Eye (tissue), 1 donor: ENCODE data around the gene GAS7.

Experiments used
- DNase-seq: peaks from one replicate; pipeline ENCODE4 v3.0.0-alpha.2; 2015

The GAS7 gene

DNA sequence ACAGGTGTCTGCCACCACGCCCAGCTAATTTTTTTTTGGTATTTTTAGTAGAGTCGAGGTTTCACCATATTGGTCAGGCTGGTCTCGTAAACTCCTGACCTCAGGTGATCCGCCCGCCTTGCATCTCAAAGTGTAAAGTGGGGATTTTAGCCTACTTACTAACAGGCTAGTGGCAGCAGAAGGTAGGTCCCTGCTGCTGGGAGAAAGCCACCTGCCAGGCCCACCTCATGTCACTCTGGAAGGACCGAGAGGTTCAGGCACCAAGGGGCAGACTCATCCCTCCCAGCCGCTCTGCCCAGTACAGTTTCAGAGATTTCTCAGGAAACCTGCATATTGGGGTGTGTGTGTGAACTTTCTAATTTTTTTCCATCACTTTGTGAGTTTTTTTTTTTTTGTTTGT, 291.3 kb downstream of the GAS7 start:
- DNase-seq = no peak

- DNase-seq = no peak
Measured at GRCh38 chr17:9906616-9907015, 291.8 kb downstream of the GAS7 start.

DNA sequence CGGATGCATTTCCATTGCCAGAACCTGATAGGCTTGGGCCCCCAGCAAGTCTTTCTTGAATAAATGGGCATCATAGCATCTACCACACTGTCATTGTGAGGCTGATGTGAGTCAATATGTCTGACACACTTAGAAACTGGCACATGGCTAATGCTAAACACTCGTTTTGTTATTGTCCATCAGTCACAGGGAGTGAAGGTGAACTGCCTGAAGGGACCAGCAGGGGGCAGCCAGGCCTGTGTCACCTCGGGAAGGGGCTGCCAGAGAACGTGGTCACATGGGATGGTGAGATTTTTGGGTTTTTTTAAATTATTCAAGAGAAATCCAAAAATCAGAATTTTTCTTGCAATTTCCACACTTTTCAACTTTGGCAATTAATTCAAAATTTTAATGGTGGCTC, 292.5 kb downstream of the GAS7 start:
- peak; percentile 59 for DNase-seq

- DNase-seq = no peak
Measured at GRCh38 chr17:9905078-9905415, 293.4 kb downstream of the GAS7 start, which contains the start of gene RCVRN. RCVRN (minus strand) TSS chr17:9905271; CDS start chr17:9905180, 91 bp downstream.

GRCh38 chr17:9904277-9905077, 293.9 kb downstream of the GAS7 start:
- DNase-seq = no peak

- peak; percentile 70 for DNase-seq
Measured at GRCh38 chr17:9902120-9902519, 296.3 kb downstream of the GAS7 start.

- DNase-seq = peak; percentile 48
Measured at GRCh38 chr17:9900784-9901183, 297.6 kb downstream of the GAS7 start.

- DNase-seq = no peak
Measured at GRCh38 chr17:9900044-9900594, 298.3 kb downstream of the GAS7 start.

DNA sequence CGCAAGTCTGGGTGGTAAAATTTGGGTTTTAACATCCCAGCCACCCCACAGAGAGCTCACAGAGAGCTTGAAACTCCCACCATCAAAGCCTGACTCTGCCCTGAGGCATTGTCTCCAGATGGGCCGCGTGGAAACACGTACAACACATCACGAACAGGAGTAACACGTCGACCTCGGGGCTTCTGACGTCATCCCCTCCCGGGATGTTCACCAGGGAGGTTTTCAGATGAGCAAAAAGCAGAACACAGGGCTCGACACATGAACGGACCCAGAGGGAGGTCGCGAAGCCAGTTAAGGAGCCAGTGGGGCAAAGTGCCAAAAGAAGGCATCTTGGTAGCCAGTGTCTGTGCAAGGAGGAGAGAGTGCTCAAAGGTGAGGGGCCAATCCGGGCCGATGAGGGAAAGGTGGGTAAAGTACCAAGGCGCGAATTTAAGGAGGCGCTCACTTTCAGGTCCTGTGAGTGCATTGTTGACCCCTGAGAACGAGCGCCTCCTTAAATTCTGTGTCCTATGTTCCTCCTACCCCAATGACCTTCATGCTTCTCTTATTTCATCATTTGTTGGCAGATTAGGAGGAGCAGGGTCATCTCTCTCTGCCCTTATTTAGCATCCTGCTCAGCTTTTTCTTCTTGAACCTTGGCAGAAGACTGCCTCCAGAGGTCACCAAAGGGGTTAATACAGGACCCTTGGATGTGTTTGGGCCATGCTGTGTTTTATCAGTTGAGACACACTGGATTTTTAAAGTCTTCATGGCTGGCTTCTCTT, 298.9 kb downstream of the GAS7 start:
- DNase-seq = no peak

- no peak for DNase-seq
Measured at GRCh38 chr17:9898812-9899211, 299.6 kb downstream of the GAS7 start.

DNA sequence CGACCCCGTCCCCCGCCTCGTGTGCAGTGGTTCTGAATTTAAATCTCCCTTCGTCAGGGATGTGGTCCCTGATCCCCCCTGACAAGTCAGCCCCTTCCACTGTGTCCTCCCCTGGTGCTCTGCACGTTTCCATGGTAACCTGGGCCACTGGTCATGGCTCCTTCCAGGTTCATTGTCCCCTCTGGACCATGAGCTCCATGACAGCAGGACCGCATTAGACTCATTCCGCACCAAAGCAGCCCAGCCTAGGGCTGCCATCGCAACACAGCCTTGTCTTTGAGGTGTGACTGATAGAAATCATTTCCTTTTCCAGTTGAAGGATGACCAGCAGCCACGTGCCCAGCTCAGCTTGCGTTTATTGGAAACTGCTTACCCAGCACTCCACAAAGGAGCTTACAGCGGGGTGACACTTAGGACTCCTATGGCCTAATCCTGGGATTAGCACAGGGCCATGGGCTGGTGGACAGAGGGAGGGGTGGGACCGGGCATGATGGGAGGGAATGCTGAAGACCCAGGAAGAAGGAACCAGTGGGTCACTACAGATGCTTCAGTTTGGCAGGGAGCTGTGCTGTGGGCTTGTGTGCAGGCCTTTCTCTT, 300.9 kb downstream of the GAS7 start:
- peak; percentile 87 for DNase-seq

DNA sequence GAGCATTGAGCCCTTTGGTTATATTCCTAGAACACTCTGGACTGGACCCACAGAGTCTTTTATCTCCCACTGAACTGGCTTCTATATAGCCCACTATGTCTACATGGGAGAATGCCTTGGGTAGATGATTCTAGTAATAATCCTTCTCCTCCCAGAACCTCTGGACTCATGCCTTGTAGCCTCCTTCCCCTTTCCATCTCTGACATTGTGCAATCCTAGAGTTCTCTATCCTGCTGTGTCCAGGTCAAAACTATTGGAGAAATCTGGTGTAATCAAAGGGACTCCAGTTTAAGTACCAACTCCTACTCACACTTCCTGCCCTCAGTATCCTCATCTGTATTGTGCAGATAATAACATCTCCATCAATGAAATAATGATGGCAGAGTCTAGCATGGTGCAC, 302.5 kb downstream of the GAS7 start:
- DNase-seq = no peak

DNA sequence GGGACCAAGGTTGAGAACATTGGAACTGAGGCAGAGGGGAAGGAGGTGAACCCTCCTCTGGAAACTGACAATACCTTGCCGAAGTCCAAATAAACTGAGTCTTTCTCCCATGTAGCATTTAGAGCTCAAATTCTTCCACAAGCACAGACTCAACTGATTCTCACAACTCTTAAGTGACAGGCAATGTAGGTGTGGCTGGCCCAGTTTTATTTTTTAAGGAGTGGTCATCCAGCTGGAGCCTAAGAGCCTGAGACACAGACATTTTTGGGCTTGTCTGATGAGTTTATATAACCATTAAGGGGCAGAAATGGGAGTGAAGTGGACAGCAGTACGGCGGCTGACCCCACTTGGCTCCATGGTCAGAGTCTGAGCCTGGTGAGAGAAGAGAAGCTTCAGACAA, 304.2 kb downstream of the GAS7 start:
- DNase-seq = no peak

GRCh38 chr17:9893411-9894012, 304.9 kb downstream of the GAS7 start:
- no peak for DNase-seq

GRCh38 chr17:9890124-9890523, 308.3 kb downstream of the GAS7 start:
- DNase-seq = no peak

GRCh38 chr17:9887508-9887907, 310.9 kb downstream of the GAS7 start:
- DNase-seq = no peak

GRCh38 chr17:9886141-9886930, 312.1 kb downstream of the GAS7 start:
- DNase-seq = no peak

- DNase-seq = no peak
Measured at GRCh38 chr17:9883451-9883850, 315.0 kb downstream of the GAS7 start.

DNA sequence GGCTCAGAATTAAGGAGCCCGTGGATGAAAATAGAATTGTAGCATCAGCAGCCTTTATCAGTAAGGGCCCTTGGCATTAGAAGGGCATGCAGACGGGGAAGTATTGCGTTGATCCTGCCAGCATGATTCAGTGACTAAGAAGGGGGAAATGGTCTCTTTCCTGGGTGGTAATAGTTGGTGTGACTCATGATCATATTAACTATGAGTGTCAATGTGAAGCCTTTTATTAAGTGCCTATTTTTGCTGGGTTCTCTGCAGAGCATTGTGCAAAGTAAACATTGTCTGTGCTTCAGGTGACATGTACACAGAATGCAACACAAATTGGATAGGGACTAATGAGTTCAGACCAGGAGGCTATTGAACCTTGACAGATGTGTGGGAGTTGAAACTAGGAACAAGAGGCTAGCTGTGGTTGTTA, 317.8 kb downstream of the GAS7 start:
- DNase-seq = no peak

GRCh38 chr17:9878786-9879525, 319.4 kb downstream of the GAS7 start:
- no peak for DNase-seq

GRCh38 chr17:9878356-9878755, 320.1 kb downstream of the GAS7 start:
- DNase-seq = no peak

DNA sequence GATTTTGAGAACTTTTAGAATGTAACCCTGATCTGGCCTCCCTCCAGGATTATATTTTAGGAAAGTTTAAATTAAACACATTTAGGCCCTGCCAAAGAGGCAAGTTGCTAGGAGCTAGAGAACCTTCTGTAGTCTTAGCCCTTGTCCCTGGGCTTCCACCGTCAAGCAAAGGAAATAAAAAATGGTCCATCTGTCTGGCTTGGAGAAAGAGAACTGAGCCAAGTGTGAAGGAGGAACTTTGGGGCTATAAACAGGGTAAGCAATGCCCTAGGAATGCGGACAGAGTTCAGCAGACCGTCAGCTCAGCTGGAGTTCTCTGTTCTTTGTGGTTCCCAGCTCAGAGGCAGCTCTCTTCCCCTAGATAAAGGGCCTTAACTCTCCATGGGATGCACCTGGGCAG, 323.0 kb downstream of the GAS7 start:
- no peak for DNase-seq
